Mesendoderm (in vitro differentiated cells): ENCODE results near the gene GMEB2.

Experiments
- DNase-seq: peaks from one replicate; pipeline ENCODE4 v3.0.0; 2013
- H2AK5ac ChIP-seq: 2 replicates; pipeline ENCODE4 v1.6.1; 2013; ENCODE audit warnings: low read length, inconsistent platforms
- H2BK120ac ChIP-seq: 2 replicates; pipeline ENCODE4 v1.6.1; 2013; ENCODE audit warnings: low read depth, mild to moderate bottlenecking, low read length, moderate library complexity, mixed read lengths
- H2BK15ac ChIP-seq: replicated peaks from 2 replicates; pipeline ENCODE4 v1.6.1; 2013; ENCODE audit warnings: low read depth, mild to moderate bottlenecking, moderate library complexity
- H2BK5ac ChIP-seq: 2 replicates; pipeline ENCODE4 v1.6.1; 2013; ENCODE audit warnings: low read length, inconsistent platforms
- H3K18ac ChIP-seq: 2 replicates; pipeline ENCODE4 v1.6.1; 2013; ENCODE audit warnings: mild to moderate bottlenecking, low read length, mixed read lengths
- H3K23ac ChIP-seq: one replicate; pipeline ENCODE4 v1.6.1; 2013; ENCODE audit warnings: low read length
- H3K27ac ChIP-seq: 2 replicates; pipeline ENCODE4 v1.5.1; 2013; ENCODE audit warnings: low read depth, mild to moderate bottlenecking, inconsistent platforms, low read length, moderate library complexity
- H3K27me3 ChIP-seq: 2 replicates; pipeline ENCODE4 v1.6.1; 2013; ENCODE audit warnings: low read length, control low read depth, mild to moderate bottlenecking, inconsistent platforms; ENCODE audit not compliant: insufficient read depth, poor library complexity
- H3K36me3 ChIP-seq: 2 replicates; pipeline ENCODE4 v1.6.1; 2013; ENCODE audit warnings: low read length, inconsistent platforms; ENCODE audit not compliant: control insufficient read depth, insufficient read depth
- H3K4ac ChIP-seq: one replicate; pipeline ENCODE4 v1.6.1; 2013; ENCODE audit warnings: low read depth, mild to moderate bottlenecking, low read length, moderate library complexity
- H3K4me1 ChIP-seq: 2 replicates; pipeline ENCODE4 v1.6.1; 2013; ENCODE audit warnings: low read depth, low read length, inconsistent platforms; ENCODE audit not compliant: control insufficient read depth
- H3K4me2 ChIP-seq: 2 replicates; pipeline ENCODE4 v1.6.1; 2013; ENCODE audit warnings: low read length
- H3K4me3 ChIP-seq: 2 replicates; pipeline ENCODE4 v1.5.1; 2013; ENCODE audit warnings: mild to moderate bottlenecking, low read length
- H3K56ac ChIP-seq: one replicate; pipeline ENCODE4 v1.6.1; 2013; ENCODE audit warnings: low read length
- H3K79me1 ChIP-seq: 2 replicates; pipeline ENCODE4 v1.6.1; 2013; ENCODE audit warnings: low read length, inconsistent platforms
- H3K79me2 ChIP-seq: 2 replicates; pipeline ENCODE4 v1.6.1; 2013; ENCODE audit warnings: mild to moderate bottlenecking, low read length; ENCODE audit not compliant: control insufficient read depth, insufficient read depth
- H3K9ac ChIP-seq: 2 replicates; pipeline ENCODE4 v1.6.1; 2013; ENCODE audit warnings: low read length, inconsistent platforms
- H4K5ac ChIP-seq: one replicate; pipeline ENCODE4 v1.6.1; 2013; ENCODE audit warnings: low read length
- H4K8ac ChIP-seq: one replicate; pipeline ENCODE4 v1.6.1; 2013; ENCODE audit warnings: low read depth, mild to moderate bottlenecking, control low read depth, low read length, moderate library complexity
- WGBS: extraction: QIAGEN DNeasy Blood & Tissue Kit; methylation state at CpG from one replicate; pipeline ENCODE4 v1.1.7; 2013; ENCODE audit warnings: low lambda C conversion rate, missing lambda C conversion rate; ENCODE audit not compliant: insufficient coverage; ENCODE audit errors: extremely low coverage; 5-methylcytosine and 5-hydroxymethylcytosine counted together

The GMEB2 gene

GRCh38 chr20:63612276-63612931 is 14.5 kb downstream of the GMEB2 start:
- Histone ChIP-seq H3K18ac (no peak overlapping the region), H3K9ac (no peak overlapping the region), H3K56ac (no peak overlapping the region), H3K27ac (no peak overlapping the region), H2AK5ac (no peak overlapping the region), H2BK5ac (no peak overlapping the region), H2BK15ac (no peak overlapping the region), H4K8ac (no peak overlapping the region), H3K27me3 (no peaks in the 10 kb centered on the region), H3K23ac (no peak overlapping the region), H3K79me1 (peaks cover 6% of the 10 kb centered on the region), H4K5ac (no peak overlapping the region), H3K4me2 (no peak overlapping the region), H3K36me3 (peaks cover 2% of the 10 kb centered on the region), H3K4me3 (no peak overlapping the region), H3K4ac (no peak overlapping the region), H3K4me1 (no peaks in the 10 kb centered on the region), H3K79me2 (no peaks in the 10 kb centered on the region), H2BK120ac (no peak overlapping the region)
- DNase-seq, result no peak
- WGBS, result no CpG with 5 or more reads among the region's 20 CpGs

- Histone ChIP-seq H2BK5ac (no peak overlapping the region), H3K4me3 (no peak overlapping the region), H3K79me1 (peaks cover 6% of the 10 kb centered on the region), H3K4me2 (no peak overlapping the region), H3K18ac (no peak overlapping the region), H3K4me1 (no peaks in the 10 kb centered on the region), H4K5ac (no peak overlapping the region), H3K27ac (no peak overlapping the region), H3K27me3 (no peaks in the 10 kb centered on the region), H2BK15ac (no peak overlapping the region), H3K4ac (no peak overlapping the region), H3K56ac (no peak overlapping the region), H3K9ac (no peak overlapping the region), H3K36me3 (peaks cover 2% of the 10 kb centered on the region), H4K8ac (no peak overlapping the region), H2BK120ac (no peak overlapping the region), H3K23ac (no peak overlapping the region), H2AK5ac (no peak overlapping the region), H3K79me2 (no peaks in the 10 kb centered on the region)
- no peak for DNase-seq
- WGBS, result no CpG with 5 or more reads among the region's 10 CpGs
Observed at GRCh38 chr20:63611646-63612045, 15.3 kb downstream of the GMEB2 start.

GRCh38 chr20:63610581-63611435 is 16.1 kb downstream of the GMEB2 start:
- Histone ChIP-seq H3K4me1 (no peaks in the 10 kb centered on the region), H2BK5ac (no peak overlapping the region), H2BK120ac (no peak overlapping the region), H2BK15ac (no peak overlapping the region), H3K36me3 (peaks cover 2% of the 10 kb centered on the region), H3K4ac (no peak overlapping the region), H4K8ac (no peak overlapping the region), H4K5ac (no peak overlapping the region), H3K18ac (no peak overlapping the region), H3K56ac (no peak overlapping the region), H3K4me2 (no peak overlapping the region), H3K9ac (no peak overlapping the region), H3K23ac (no peak overlapping the region), H3K27me3 (no peaks in the 10 kb centered on the region), H3K79me2 (no peaks in the 10 kb centered on the region), H3K79me1 (peaks cover 6% of the 10 kb centered on the region), H3K27ac (no peak overlapping the region), H2AK5ac (no peak overlapping the region), H3K4me3 (no peak overlapping the region)
- WGBS, result no CpG with 5 or more reads among the region's 17 CpGs
- DNase-seq, result no peak

- no peak overlapping the region for H2BK15ac ChIP-seq
- no peak overlapping the region for H4K8ac ChIP-seq
- H3K56ac ChIP-seq, result no peak overlapping the region
- no peaks in the 10 kb centered on the region for H3K4me1 ChIP-seq
- DNase-seq, result no peak
- H2AK5ac ChIP-seq, result no peak overlapping the region
- H3K18ac ChIP-seq, result no peak overlapping the region
- no peaks in the 10 kb centered on the region for H3K27me3 ChIP-seq
- WGBS, result no CpG with 5 or more reads among the region's 9 CpGs
- H3K27ac ChIP-seq, result no peak overlapping the region
- no peaks in the 10 kb centered on the region for H3K79me2 ChIP-seq
- H3K36me3 ChIP-seq, result peaks cover 3% of the 10 kb centered on the region
- no peak overlapping the region for H3K4me2 ChIP-seq
- no peak overlapping the region for H2BK5ac ChIP-seq
- peaks cover 1% of the 10 kb centered on the region for H3K79me1 ChIP-seq
- no peak overlapping the region for H3K9ac ChIP-seq
- no peak overlapping the region for H3K23ac ChIP-seq
- H3K4me3 ChIP-seq, result no peak overlapping the region
- no peak overlapping the region for H3K4ac ChIP-seq
- no peak overlapping the region for H4K5ac ChIP-seq
- H2BK120ac ChIP-seq, result no peak overlapping the region
Observed at GRCh38 chr20:63606686-63607085, 20.2 kb downstream of the GMEB2 start.

GRCh38 chr20:63602321-63602720 is 24.6 kb downstream of the GMEB2 start:
- H3K23ac ChIP-seq, result no peak overlapping the region
- H3K36me3 ChIP-seq, result peaks cover 5% of the 10 kb centered on the region
- no peak overlapping the region for H2BK5ac ChIP-seq
- H2AK5ac ChIP-seq, result no peak overlapping the region
- no peak overlapping the region for H4K8ac ChIP-seq
- no peaks in the 10 kb centered on the region for H3K79me2 ChIP-seq
- no peak overlapping the region for H3K4ac ChIP-seq
- no peak overlapping the region for H3K4me2 ChIP-seq
- H3K27ac ChIP-seq, result no peak overlapping the region
- H2BK15ac ChIP-seq, result no peak overlapping the region
- no peak overlapping the region for H3K4me3 ChIP-seq
- H3K56ac ChIP-seq, result no peak overlapping the region
- no peak overlapping the region for H4K5ac ChIP-seq
- no peaks in the 10 kb centered on the region for H3K79me1 ChIP-seq
- no peak overlapping the region for H3K9ac ChIP-seq
- DNase-seq, result no peak
- H3K4me1 ChIP-seq, result no peaks in the 10 kb centered on the region
- no CpG with 5 or more reads among the region's 3 CpGs for WGBS
- no peak overlapping the region for H3K18ac ChIP-seq
- H3K27me3 ChIP-seq, result no peaks in the 10 kb centered on the region
- H2BK120ac ChIP-seq, result no peak overlapping the region
